ENCODE measurements around the gene SLC34A3. TPM values are rescaled to one million over a fixed set of nuclear protein-coding genes. Genes with fewer than 3 reads are reported as not detected.

Gene SLC34A3
- total RNA-seq, 4 donors from 2014 or later, result not detected

GRCh38 chr9:137213160-137214060, 17.3 kb upstream of the SLC34A3 start:
- Histone ChIP-seq H3K27me3 (no peaks in the 10 kb centered on the region), H3K9me3 (no peaks in the 10 kb centered on the region), H3K27ac (replicated peaks in 1 of 4) (no peak overlapping the region), H3K4me3 (no peak overlapping the region), H3K36me3 (peaks cover 0 to 57% (median 15%) of the 10 kb centered on the region in 4 donors), H3K4me1 (peaks cover 4 to 19% (median 10%) of the 10 kb centered on the region in 4 donors)
- TF ChIP-seq POLR2AphosphoS5 (IDR thresholded peaks at IDR 0.05) (no peak), CTCF (IDR thresholded peaks at IDR 0.05) (no peak), EP300 (IDR thresholded peaks at IDR 0.05) (no peak), POLR2A (IDR thresholded peaks at IDR 0.05; ENCODE audit: low read depth) (no peak)
- intact Hi-C loops (cut with DNase I), result no loop called here
- no peak for DNase-seq (ENCODE audit: extremely low spot score)
- 92% methylated on average over 26 of the region's 49 CpGs for WGBS

- 93% methylated on average over 19 of the region's 19 CpGs for WGBS
- H3K4me3 ChIP-seq, result no peak overlapping the region
- no peaks in the 10 kb centered on the region for H3K9me3 ChIP-seq
- intact Hi-C loops (cut with DNase I), result no loop called here
- no peak for DNase-seq (ENCODE audit: extremely low spot score)
- no peak overlapping the region for H3K27ac ChIP-seq (replicated peaks in 1 of 4)
- peaks cover 0 to 44% (median 15%) of the 10 kb centered on the region in 4 donors for H3K36me3 ChIP-seq
- no peaks in the 10 kb centered on the region for H3K27me3 ChIP-seq
- TF ChIP-seq EP300 (IDR thresholded peaks at IDR 0.05) (no peak), POLR2AphosphoS5 (IDR thresholded peaks at IDR 0.05) (no peak), CTCF (IDR thresholded peaks at IDR 0.05) (no peak), POLR2A (IDR thresholded peaks at IDR 0.05; ENCODE audit: low read depth) (no peak)
- H3K4me1 ChIP-seq, result peaks cover 4 to 20% (median 13%) of the 10 kb centered on the region in 4 donors
Measured at GRCh38 chr9:137214620-137215019, 16.1 kb upstream of the SLC34A3 start.

- Histone ChIP-seq H3K4me1 (peaks cover 4 to 20% (median 13%) of the 10 kb centered on the region in 4 donors), H3K27ac (replicated peaks in 1 of 4) (no peak overlapping the region), H3K27me3 (no peaks in the 10 kb centered on the region), H3K4me3 (no peak overlapping the region), H3K36me3 (peaks cover 0 to 37% (median 13%) of the 10 kb centered on the region in 4 donors), H3K9me3 (no peaks in the 10 kb centered on the region)
- no peak for DNase-seq (ENCODE audit: extremely low spot score)
- intact Hi-C loops (cut with DNase I), result no loop called here
- TF ChIP-seq POLR2AphosphoS5 (IDR thresholded peaks at IDR 0.05) (no peak), POLR2A (IDR thresholded peaks at IDR 0.05; ENCODE audit: low read depth) (no peak), EP300 (IDR thresholded peaks at IDR 0.05) (no peak), CTCF (IDR thresholded peaks at IDR 0.05) (no peak)
- WGBS, result 88% methylated on average over 13 of the region's 22 CpGs
Measured at GRCh38 chr9:137215196-137215986, 15.3 kb upstream of the SLC34A3 start.

- no peak for DNase-seq (ENCODE audit: extremely low spot score)
- Histone ChIP-seq H3K27me3 (no peaks in the 10 kb centered on the region), H3K9me3 (no peaks in the 10 kb centered on the region), H3K27ac (replicated peaks in 1 of 4) (no peak overlapping the region), H3K4me3 (no peak overlapping the region), H3K36me3 (peaks cover 0 to 27% (median 13%) of the 10 kb centered on the region in 4 donors), H3K4me1 (peaks cover 9 to 30% (median 17%) of the 10 kb centered on the region in 4 donors)
- intact Hi-C loops (cut with DNase I), result no loop called here
- no peak for TF ChIP-seq CTCF (IDR thresholded peaks at IDR 0.05)
- no peak for TF ChIP-seq POLR2A (IDR thresholded peaks at IDR 0.05; ENCODE audit: low read depth)
- no peak for TF ChIP-seq EP300 (IDR thresholded peaks at IDR 0.05)
- no peak for TF ChIP-seq POLR2AphosphoS5 (IDR thresholded peaks at IDR 0.05)
- WGBS, result 90% methylated on average over 4 of the region's 30 CpGs
Measured at GRCh38 chr9:137216188-137216965, 14.3 kb upstream of the SLC34A3 start.
